Spleen (tissue), 11 donors: Measurements from ENCODE around the gene LSM7. TPM values are rescaled to one million over a fixed set of nuclear protein-coding genes. Genes with fewer than 3 reads are reported as not detected.

ENCODE experiments used
- DNase-seq: peaks from one replicate; pipeline ENCODE4 v3.0.0-alpha.2; 2020
- H3K27ac ChIP-seq, 8 donors: fragments of 200-600 bp; sonication (generic) in 7 of 8; 1 replicate in 4 of 8; 2 replicates in 4 of 8; pipeline versions ENCODE4 v1.5.0 to v1.8.0; 2016 to 2021; ENCODE audit warnings: inconsistent platforms in 4 of 8, mild to moderate bottlenecking in 4 of 8, moderate library complexity in 1 of 8
- H3K27me3 ChIP-seq, 7 donors: fragments of 200-600 bp; sonication (generic) in 6 of 7; replicated peaks in 1 of 7; 1 replicate in 4 of 7; 2 replicates in 3 of 7; pipeline versions ENCODE4 v1.5.0 to v1.8.0; 2016 to 2021; ENCODE audit warnings: inconsistent platforms in 3 of 7, mild to moderate bottlenecking in 1 of 7
- H3K36me3 ChIP-seq, 6 donors: fragments of 200-600 bp; sonication (generic) in 5 of 6; 1 replicate in 4 of 6; 2 replicates in 2 of 6; pipeline versions ENCODE4 v1.5.0 to v1.8.0; 2016 to 2021; ENCODE audit warnings: inconsistent platforms in 2 of 6
- H3K4me1 ChIP-seq, 6 donors: fragments of 200-600 bp; sonication (generic) in 5 of 6; 1 replicate in 3 of 6; 2 replicates in 3 of 6; pipeline versions ENCODE4 v1.5.0 to v1.8.0; 2016 to 2021; ENCODE audit warnings: inconsistent platforms in 3 of 6
- H3K4me3 ChIP-seq, 8 donors: fragments of 200-600 bp; sonication (generic) in 7 of 8; 1 replicate in 4 of 8; 2 replicates in 4 of 8; pipeline versions ENCODE4 v1.5.0 to v1.8.0; 2016 to 2021; ENCODE audit warnings: inconsistent platforms in 4 of 8, mild to moderate bottlenecking in 4 of 8, moderate library complexity in 2 of 8
- H3K9me3 ChIP-seq, 8 donors: fragments of 200-600 bp; sonication (generic) in 7 of 8; 1 replicate in 4 of 8; 2 replicates in 4 of 8; pipeline versions ENCODE4 v1.5.0 to v1.8.0; 2016 to 2021; ENCODE audit warnings: inconsistent platforms in 4 of 8
- CTCF ChIP-seq, 11 experiments: fragments of 200-600 bp in 7 of 11; fragments of 450-650 bp in 4 of 11; sonication (generic) in 4 of 11; IDR thresholded peaks in 8 of 11; conservative IDR thresholded peaks in 3 of 11; 1 replicate in 7 of 11; 2 replicates in 4 of 11; pipeline versions ENCODE4 v1.4.0 to v1.8.0; 2016 to 2021; ENCODE audit warnings: antibody characterized with exemption in 11 of 11, inconsistent platforms in 4 of 11, mild to moderate bottlenecking in 1 of 11
- POLR2A ChIP-seq, 3 donors: fragments of 450-650 bp; IDR thresholded peaks; one replicate each; pipeline ENCODE4 v1.5.1; 2017; ENCODE audit warnings: antibody characterized with exemption in 3 of 3, mild to moderate bottlenecking in 1 of 3
- POLR2AphosphoS5 ChIP-seq, 3 donors: sonication (generic); formaldehyde crosslinking; IDR thresholded peaks; one replicate each; pipeline ENCODE4 v1.5.1; 2017; ENCODE audit warnings: antibody characterized with exemption in 3 of 3
- WGBS, 5 donors: extraction: QIAGEN DNeasy Blood & Tissue Kit in 3 of 5; methylation state at CpG; one replicate each; pipeline versions ENCODE4 v1.1.5 to v1.1.7; 2013 to 2018; 5-methylcytosine and 5-hydroxymethylcytosine counted together
- intact Hi-C: fragments of 100-400 bp; cut with DNase I; formaldehyde crosslinking; loops from one replicate; pipeline ENCODE4 v1.15.0; 2023; ENCODE audit warnings: low total_unique reads
- polyA plus RNA-seq, 3 donors: library from polyadenylated mRNA; stranded (reverse); fragments of 200-250 nt; gene quantifications; one replicate each; pipeline ENCODE4 v1.2.1, GENCODE V29; 2013
- total RNA-seq, 7 donors: library from RNA; depleted of rRNA in 3 of 7; stranded (reverse); fragments of >200 nt in 3 of 7; fragmentation: NEBNext Ultra II Directional in 4 of 7; extraction: Animal tissue kit (Norgen Biotek cat#: 25700) in 4 of 7; gene quantifications; one replicate each; pipeline versions ENCODE4 v1.1.0 to v1.2.1, GENCODE V29; 2016 to 2021
- donor health status: healthy with polysubstance abuse.
- donor health status: DM: no; HTN: no; CAD: no; lungs with moderate emphysema.
- donor health status: DM: no; HTN: no; CAD: no.
- donor health status: Bipolar disorder and iron deficiency.
- donor health status: healthy.
- donor health status: DM: no; HTN: no; CAD: no.
- donor health status: DM: yes; HTN: yes; CAD: no.

LSM7 gene
- total and polyA plus RNA-seq, 10 donors, result 60.7 to 524 (median 111) TPM

GRCh38 chr19:2330255-2330631, 1.9 kb upstream of the LSM7 start:
- WGBS, 5 donors, result 78 to 89% (median 83%) methylated on average over 9 to 10 of the region's 10 CpGs
- TF ChIP-seq POLR2A (IDR thresholded peaks at IDR 0.05) (no peak), POLR2AphosphoS5 (IDR thresholded peaks at IDR 0.05) (no peak), CTCF (IDR thresholded peaks at IDR 0.05 in 8 of 11, conservative IDR thresholded peaks at IDR 0.05 in 3 of 11) (no peak)
- Histone ChIP-seq H3K27me3 (no peaks in the 10 kb centered on the region), H3K27ac (peak overlapping the region in 2 of 8 donors; percentile 84 to 92), H3K4me3 (no peak overlapping the region), H3K9me3 (no peaks in the 10 kb centered on the region), H3K4me1 (peaks cover 36 to 90% (median 80%) of the 10 kb centered on the region in 6 donors), H3K36me3 (peaks cover 0 to 24% (median 4%) of the 10 kb centered on the region in 6 donors)
- no peak for DNase-seq
- intact Hi-C loops, result no loop called here

- H3K27me3 ChIP-seq, result no peaks in the 10 kb centered on the region
These were observed 1.1 kb upstream of the LSM7 start for GRCh38 chr19:2329501-2329916.

GRCh38 chr19:2329149-2329478, 728 bp upstream of the LSM7 start:
- WGBS, 5 donors, result 3 to 14% (median 7%) methylated on average over 8 to 16 of the region's 16 CpGs
- intact Hi-C loops, result no loop called here
- peaks cover 36 to 93% (median 88%) of the 10 kb centered on the region in 6 donors for H3K4me1 ChIP-seq
- H3K36me3 ChIP-seq, result peaks cover 0 to 29% (median 11%) of the 10 kb centered on the region in 6 donors
- H3K4me3 ChIP-seq, result peak overlapping the region; percentile 66 to 99 (median 94)
- no peak for TF ChIP-seq POLR2AphosphoS5 (IDR thresholded peaks at IDR 0.05)
- TF ChIP-seq POLR2A (IDR thresholded peaks at IDR 0.05), result no peak
- no peak for TF ChIP-seq CTCF (IDR thresholded peaks at IDR 0.05 in 8 of 11, conservative IDR thresholded peaks at IDR 0.05 in 3 of 11)
- no peaks in the 10 kb centered on the region for H3K9me3 ChIP-seq
- no peaks in the 10 kb centered on the region for H3K27me3 ChIP-seq
- H3K27ac ChIP-seq, result peak overlapping the region in 6 of 8 donors; percentile 75 to 89 (median 85)
- no peak for DNase-seq

More at GRCh38 chr19:2329501-2329916, 1.1 kb upstream of the LSM7 start:
- intact Hi-C loops, result no loop called here
- no peak for DNase-seq
- WGBS, 5 donors, result 67 to 82% (median 79%) methylated on average over 13 of the region's 13 CpGs
- TF ChIP-seq CTCF (IDR thresholded peaks at IDR 0.05 in 8 of 11, conservative IDR thresholded peaks at IDR 0.05 in 3 of 11) (no peak), POLR2A (IDR thresholded peaks at IDR 0.05) (no peak), POLR2AphosphoS5 (IDR thresholded peaks at IDR 0.05) (no peak)
- peaks cover 36 to 93% (median 87%) of the 10 kb centered on the region in 6 donors for H3K4me1 ChIP-seq
- peaks cover 0 to 27% (median 7%) of the 10 kb centered on the region in 6 donors for H3K36me3 ChIP-seq
- no peaks in the 10 kb centered on the region for H3K9me3 ChIP-seq
- peak overlapping the region in 7 of 8 donors; percentile 66 to 99 (median 97) for H3K4me3 ChIP-seq
- H3K27ac ChIP-seq, result peak overlapping the region in 2 of 8 donors; percentile 89

GRCh38 chr19:2327773-2328400, 499 bp downstream of the LSM7 start:
- peaks cover 30 to 94% (median 80%) of the 10 kb centered on the region in 6 donors for H3K4me1 ChIP-seq
- H3K9me3 ChIP-seq, result no peaks in the 10 kb centered on the region
- 0 to 1% (median 1%) methylated on average over 18 of the region's 18 CpGs for WGBS, 5 donors
- DNase-seq, result peak; percentile 72
- H3K36me3 ChIP-seq, result peaks cover 0 to 41% (median 20%) of the 10 kb centered on the region in 6 donors
- no peaks in the 10 kb centered on the region for H3K27me3 ChIP-seq
- H3K4me3 ChIP-seq, result peak overlapping the region; percentile 66 to 99 (median 94)
- peak overlapping the region; percentile 51 to 89 (median 82) for H3K27ac ChIP-seq
- intact Hi-C loops, result no loop called here
- TF ChIP-seq POLR2A (IDR thresholded peaks at IDR 0.05) (peak in 1 of 3 donors; percentile 25), CTCF (IDR thresholded peaks at IDR 0.05 in 8 of 11, conservative IDR thresholded peaks at IDR 0.05 in 3 of 11) (no peak), POLR2AphosphoS5 (IDR thresholded peaks at IDR 0.05) (peak in 1 of 3 donors; percentile 84)
